HG02970 (cell line): Measurements from ENCODE around the gene PPT2.
"Not testable (repeated sequence)": the region's sequence is repeated elsewhere in the genome, so short reads cannot be mapped to it uniquely, and the experiment has no call there.

ENCODE experiments used
- ATAC-seq: cut with Tn5 transposase; IDR thresholded peaks from one replicate; pipeline ENCODE4 v1.9.1; 2021; ENCODE audit warnings: mild to moderate bottlenecking, moderate library complexity, moderate number of reproducible peaks; ENCODE audit not compliant: unreplicated experiment, low FRiP score

Gene PPT2

GRCh38 chr6:32200711-32201475 lies 47.0 kb downstream of the PPT2 start:
- no peak for ATAC-seq

GRCh38 chr6:32202186-32202585 lies 48.2 kb downstream of the PPT2 start:
- no peak for ATAC-seq

GRCh38 chr6:32203426-32204267 lies 49.7 kb downstream of the PPT2 start:
- ATAC-seq: no peak

- ATAC-seq: no peak
These were observed 50.4 kb downstream of the PPT2 start for GRCh38 chr6:32204268-32204715.

- no peak for ATAC-seq
These were observed 55.1 kb downstream of the PPT2 start for GRCh38 chr6:32208996-32209395.

- no peak for ATAC-seq
These were observed 56.3 kb downstream of the PPT2 start for GRCh38 chr6:32210191-32210601.

- not testable (repeated sequence) for ATAC-seq
These were observed 57.5 kb downstream of the PPT2 start for GRCh38 chr6:32211432-32211831.

GRCh38 chr6:32212076-32212760 lies 58.3 kb downstream of the PPT2 start:
- no peak for ATAC-seq
